Gastroesophageal sphincter (tissue), 4 donors: ENCODE measurements around the gene GPR87. TPM values are rescaled to one million over a fixed set of nuclear protein-coding genes. Genes with fewer than 3 reads are reported as not detected.

Experiments
- ATAC-seq: fragments of 150-250 bp; one replicate; pipeline ENCODE4 v1.9.1; 2016; ENCODE audit warnings: mild to moderate bottlenecking, moderate library complexity
- H3K27ac ChIP-seq, 4 donors: fragments of 200-600 bp; sonication (generic) in 3 of 4; 1 replicate in 3 of 4; 2 replicates in 1 of 4; pipeline ENCODE4 v1.5.1; 2016 to 2019
- H3K27me3 ChIP-seq: fragments of 200-600 bp; sonication (generic); one replicate; pipeline ENCODE4 v1.5.1; 2019
- H3K36me3 ChIP-seq, 2 donors: fragments of 200-600 bp; sonication (generic); one replicate each; pipeline ENCODE4 v1.5.1; 2019; ENCODE audit warnings: control low read depth in 1 of 2
- H3K4me1 ChIP-seq, 3 donors: fragments of 200-600 bp; sonication (generic); 1 replicate in 2 of 3; 2 replicates in 1 of 3; pipeline ENCODE4 v1.5.1; 2016 to 2019; ENCODE audit warnings: control low read depth in 2 of 3
- H3K4me3 ChIP-seq, 2 donors: fragments of 200-600 bp; sonication (generic); one replicate each; pipeline ENCODE4 v1.5.1; 2019; ENCODE audit warnings: mild to moderate bottlenecking in 1 of 2, moderate library complexity in 1 of 2
- H3K9me3 ChIP-seq, 3 donors: fragments of 200-600 bp; sonication (generic); one replicate each; pipeline ENCODE4 v1.5.1; 2017 to 2019; ENCODE audit warnings: control low read depth in 2 of 3
- EP300 ChIP-seq: sonication (generic); formaldehyde crosslinking; IDR thresholded peaks from one replicate; pipeline ENCODE4 v1.6.1; 2017; ENCODE audit warnings: antibody characterized with exemption, mild to moderate bottlenecking
- POLR2A ChIP-seq, 2 donors: fragments of 450-650 bp; IDR thresholded peaks; one replicate each; pipeline ENCODE4 v1.6.1; 2017; ENCODE audit warnings: antibody characterized with exemption in 2 of 2, mild to moderate bottlenecking in 2 of 2, moderate library complexity in 1 of 2
- POLR2AphosphoS5 ChIP-seq: sonication (generic); formaldehyde crosslinking; IDR thresholded peaks from one replicate; pipeline ENCODE4 v1.6.1; 2017; ENCODE audit warnings: antibody characterized with exemption
- WGBS, 2 donors: methylation state at CpG; one replicate each; pipeline ENCODE4 v1.1.5; 2018; ENCODE audit warnings: low coverage in 1 of 2; 5-methylcytosine and 5-hydroxymethylcytosine counted together
- total RNA-seq, 4 donors: library from RNA; depleted of rRNA; stranded (reverse); fragments of >200 nt; gene quantifications; one replicate each; pipeline ENCODE4 v1.1.0, GENCODE V29; 2016
- TF ChIP-seq, protein P1 (sequence below), 4 experiments: fragments of 200-600 bp in 2 of 4; fragments of 450-650 bp in 2 of 4; sonication (generic) in 1 of 4; IDR thresholded peaks; one replicate each; pipeline ENCODE4 v1.5.1; 2017 to 2019; ENCODE audit warnings: antibody characterized with exemption in 4 of 4, mild to moderate bottlenecking in 2 of 4, moderate library complexity in 2 of 4

Gene GPR87
- total RNA-seq, 4 donors from 2014 or later, result 3.5 TPM; not detected in 3

- Histone ChIP-seq H3K27me3 (no peaks in the 10 kb centered on the region), H3K36me3 (no peaks in the 10 kb centered on the region), H3K27ac (no peak overlapping the region), H3K4me3 (no peak overlapping the region), H3K9me3 (no peaks in the 10 kb centered on the region), H3K4me1 (peaks cover 0 to 6% (median 0%) of the 10 kb centered on the region in 3 donors)
- 81 to 89% methylated on average over 3 of the region's 3 CpGs for WGBS, 2 donors
- TF ChIP-seq, protein P1, sequence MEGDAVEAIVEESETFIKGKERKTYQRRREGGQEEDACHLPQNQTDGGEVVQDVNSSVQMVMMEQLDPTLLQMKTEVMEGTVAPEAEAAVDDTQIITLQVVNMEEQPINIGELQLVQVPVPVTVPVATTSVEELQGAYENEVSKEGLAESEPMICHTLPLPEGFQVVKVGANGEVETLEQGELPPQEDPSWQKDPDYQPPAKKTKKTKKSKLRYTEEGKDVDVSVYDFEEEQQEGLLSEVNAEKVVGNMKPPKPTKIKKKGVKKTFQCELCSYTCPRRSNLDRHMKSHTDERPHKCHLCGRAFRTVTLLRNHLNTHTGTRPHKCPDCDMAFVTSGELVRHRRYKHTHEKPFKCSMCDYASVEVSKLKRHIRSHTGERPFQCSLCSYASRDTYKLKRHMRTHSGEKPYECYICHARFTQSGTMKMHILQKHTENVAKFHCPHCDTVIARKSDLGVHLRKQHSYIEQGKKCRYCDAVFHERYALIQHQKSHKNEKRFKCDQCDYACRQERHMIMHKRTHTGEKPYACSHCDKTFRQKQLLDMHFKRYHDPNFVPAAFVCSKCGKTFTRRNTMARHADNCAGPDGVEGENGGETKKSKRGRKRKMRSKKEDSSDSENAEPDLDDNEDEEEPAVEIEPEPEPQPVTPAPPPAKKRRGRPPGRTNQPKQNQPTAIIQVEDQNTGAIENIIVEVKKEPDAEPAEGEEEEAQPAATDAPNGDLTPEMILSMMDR (IDR thresholded peaks at IDR 0.05), result no peak
- TF ChIP-seq POLR2AphosphoS5, result no peak
- TF ChIP-seq POLR2A (IDR thresholded peaks at IDR 0.05), result no peak
- no peak for TF ChIP-seq EP300
- no peak for ATAC-seq
Measured at GRCh38 chr3:151301787-151302186, 14.8 kb downstream of the GPR87 start.

GRCh38 chr3:151300539-151300938, 16.1 kb downstream of the GPR87 start:
- Histone ChIP-seq H3K36me3 (no peaks in the 10 kb centered on the region), H3K4me1 (peaks cover 0 to 6% (median 0%) of the 10 kb centered on the region in 3 donors), H3K4me3 (no peak overlapping the region), H3K27me3 (no peaks in the 10 kb centered on the region), H3K27ac (no peak overlapping the region), H3K9me3 (no peaks in the 10 kb centered on the region)
- no peak for TF ChIP-seq POLR2A (IDR thresholded peaks at IDR 0.05)
- no peak for TF ChIP-seq EP300
- ATAC-seq, result no peak
- WGBS, 2 donors, result 78% methylated on average over 1 of the region's 1 CpG; no CpG with 5 or more reads in 1 of the 2 donors

- no peaks in the 10 kb centered on the region for H3K9me3 ChIP-seq
- TF ChIP-seq EP300 (no peak), POLR2A (IDR thresholded peaks at IDR 0.05) (no peak), POLR2AphosphoS5 (no peak)
- TF ChIP-seq, protein P1 (IDR thresholded peaks at IDR 0.05), result no peak
- no peak overlapping the region for H3K27ac ChIP-seq
- H3K27me3 ChIP-seq, result no peaks in the 10 kb centered on the region
- no peak for ATAC-seq
- H3K4me3 ChIP-seq, result no peak overlapping the region
- WGBS, 2 donors, result 85 to 92% methylated on average over 2 of the region's 2 CpGs
- H3K36me3 ChIP-seq, result no peaks in the 10 kb centered on the region
- H3K4me1 ChIP-seq, result no peaks in the 10 kb centered on the region
Measured at GRCh38 chr3:151299006-151299405, 17.6 kb downstream of the GPR87 start.

GRCh38 chr3:151297429-151297828, 19.2 kb downstream of the GPR87 start:
- TF ChIP-seq POLR2AphosphoS5, result no peak
- TF ChIP-seq EP300, result no peak
- no peak overlapping the region for H3K4me3 ChIP-seq
- H3K36me3 ChIP-seq, result no peaks in the 10 kb centered on the region
- H3K27ac ChIP-seq, result no peak overlapping the region
- H3K4me1 ChIP-seq, result no peaks in the 10 kb centered on the region
- H3K9me3 ChIP-seq, result no peaks in the 10 kb centered on the region
- no peaks in the 10 kb centered on the region for H3K27me3 ChIP-seq
- WGBS, 2 donors, result 64 to 81% methylated on average over 2 of the region's 2 CpGs
- no peak for ATAC-seq

- TF ChIP-seq EP300, result no peak
- 60 to 70% methylated on average over 1 to 3 of the region's 3 CpGs for WGBS, 2 donors
- H3K27ac ChIP-seq, result no peak overlapping the region
- no peaks in the 10 kb centered on the region for H3K36me3 ChIP-seq
- no peaks in the 10 kb centered on the region for H3K27me3 ChIP-seq
- no peaks in the 10 kb centered on the region for H3K9me3 ChIP-seq
- no peak overlapping the region for H3K4me3 ChIP-seq
- no peaks in the 10 kb centered on the region for H3K4me1 ChIP-seq
- no peak for ATAC-seq
Measured at GRCh38 chr3:151296226-151296625, 20.4 kb downstream of the GPR87 start.

DNA sequence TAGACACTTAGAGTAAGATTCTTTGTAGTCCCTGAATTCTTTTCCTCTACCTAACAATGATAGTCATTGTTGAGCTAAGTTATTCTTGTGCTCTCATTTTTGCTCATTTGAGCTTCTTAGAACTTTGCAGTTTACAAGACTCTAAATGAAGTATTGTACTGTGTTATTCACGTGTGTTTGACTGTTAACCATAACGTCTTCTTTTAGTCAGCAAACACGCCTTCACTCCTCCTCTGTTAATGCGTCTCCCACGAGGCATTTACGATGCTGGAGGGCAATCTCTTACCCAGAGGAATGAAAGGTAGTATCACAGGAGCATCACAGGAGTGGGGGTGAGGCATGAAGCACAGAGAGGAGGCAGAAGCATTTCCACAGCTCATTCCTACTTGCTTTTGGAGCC, 23.5 kb downstream of the GPR87 start:
- Histone ChIP-seq H3K9me3 (no peaks in the 10 kb centered on the region), H3K36me3 (no peaks in the 10 kb centered on the region), H3K4me3 (no peak overlapping the region), H3K27me3 (no peaks in the 10 kb centered on the region), H3K27ac (no peak overlapping the region), H3K4me1 (no peaks in the 10 kb centered on the region)
- ATAC-seq, result no peak
- TF ChIP-seq POLR2AphosphoS5 (no peak), EP300 (no peak), POLR2A (IDR thresholded peaks at IDR 0.05) (no peak)
- TF ChIP-seq, protein P1 (IDR thresholded peaks at IDR 0.05), result no peak
- WGBS, 2 donors, result 69% methylated on average over 6 of the region's 6 CpGs; no CpG with 5 or more reads in 1 of the 2 donors
